ENCODE data around the gene HK3.

The HK3 gene

DNA sequence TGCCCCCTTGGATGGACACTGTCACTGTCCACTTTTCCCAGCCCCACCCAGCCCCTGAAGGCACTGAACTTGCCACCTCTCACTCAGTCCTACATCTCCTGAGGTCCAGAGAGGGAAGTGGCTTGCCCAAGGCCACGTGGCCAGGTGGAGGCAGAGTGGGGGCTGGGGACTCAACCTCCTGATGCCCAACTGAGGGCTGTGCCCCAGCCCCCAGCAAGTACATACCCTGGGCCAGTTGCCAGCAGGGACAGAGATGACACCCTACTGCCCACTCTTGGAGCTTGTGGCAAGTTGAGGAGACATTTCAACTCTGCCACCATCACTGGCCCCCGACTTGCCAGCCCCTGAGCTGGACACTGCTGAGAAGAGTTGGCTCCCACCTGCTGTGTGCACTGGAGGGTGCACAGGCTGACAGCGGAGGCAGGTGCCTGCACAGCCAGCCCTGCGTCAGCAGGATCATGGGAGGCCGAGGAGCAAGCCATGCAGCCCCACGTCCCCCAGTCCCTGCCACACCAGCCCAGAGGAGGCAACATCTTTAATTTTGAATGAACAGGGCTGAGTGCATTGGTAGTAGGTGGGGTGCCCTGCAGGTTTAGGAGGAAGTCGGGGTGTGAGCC is 49.4 kb downstream of the HK3 start:
- DNase-seq (ENCODE audit: low spot score): no peak

DNA sequence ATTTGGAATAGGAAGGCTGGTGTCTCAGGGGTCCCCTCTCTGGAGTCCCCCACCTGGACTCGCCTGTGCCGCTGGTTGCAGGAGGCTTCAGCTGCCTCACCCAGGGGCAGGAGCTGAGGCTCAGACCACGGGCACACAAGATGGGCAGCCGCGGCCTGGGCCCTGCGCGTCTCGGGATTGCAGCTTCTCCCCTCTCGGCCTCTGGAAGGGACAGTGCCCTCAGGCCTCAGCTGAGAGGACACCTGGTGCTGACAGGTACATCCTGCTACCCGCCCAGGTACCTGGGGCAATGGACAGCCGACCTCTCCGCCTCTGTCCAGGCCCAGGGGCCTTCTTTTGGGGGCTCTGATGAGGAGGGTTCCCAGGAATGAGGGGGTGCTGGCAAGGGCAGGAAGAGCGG is 50.5 kb downstream of the HK3 start:
- no peak for DNase-seq (ENCODE audit: low spot score)

DNA sequence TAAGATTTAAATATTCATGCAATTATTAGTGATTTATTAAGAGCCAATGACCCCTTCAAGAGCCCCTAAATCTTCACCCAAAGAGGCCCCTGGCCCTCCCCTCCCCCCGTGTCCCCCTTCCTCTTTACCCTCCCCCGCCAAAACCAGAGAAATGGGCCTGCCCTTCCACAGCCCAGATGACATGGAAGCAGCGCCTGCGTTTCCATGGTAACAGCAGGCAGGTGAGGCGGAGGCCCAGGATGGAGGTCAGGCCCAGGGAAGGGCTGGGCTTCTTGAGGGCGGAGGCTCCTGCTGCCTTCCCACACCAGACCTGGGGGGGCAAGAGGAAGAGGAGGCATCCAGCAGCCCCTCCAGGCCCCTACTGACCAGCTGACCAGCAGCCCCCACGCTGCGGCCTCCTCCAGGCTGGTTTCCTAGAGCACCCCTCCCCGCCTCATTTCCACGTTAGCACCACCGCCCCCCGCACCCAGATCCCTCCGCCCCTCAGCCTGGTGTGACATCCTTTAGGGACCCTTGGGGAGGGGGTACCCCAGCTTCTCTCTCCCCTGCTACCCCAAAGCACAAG is 51.3 kb downstream of the HK3 start:
- DNase-seq (ENCODE audit: low spot score): no peak

DNA sequence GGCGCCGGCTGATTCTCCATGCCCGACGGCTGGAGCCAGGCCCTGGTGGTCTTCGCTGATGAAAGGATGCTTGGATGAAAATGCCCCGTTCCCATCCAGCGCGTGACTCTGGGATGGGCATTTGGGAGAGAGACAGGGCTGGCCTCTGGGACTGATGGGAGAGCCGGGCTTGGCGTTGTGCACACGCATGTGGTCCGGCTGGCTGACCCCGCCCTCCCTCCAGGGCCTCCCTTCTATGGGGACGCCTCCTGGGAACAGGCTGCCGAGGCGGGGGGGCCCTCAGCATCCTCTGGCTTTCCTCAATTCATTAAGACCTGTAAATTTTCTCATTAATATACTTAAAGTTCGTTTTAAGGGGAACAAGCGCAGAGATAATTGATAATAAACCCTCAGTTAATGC is 52.0 kb downstream of the HK3 start:
- DNase-seq (ENCODE audit: low spot score): no peak

DNA sequence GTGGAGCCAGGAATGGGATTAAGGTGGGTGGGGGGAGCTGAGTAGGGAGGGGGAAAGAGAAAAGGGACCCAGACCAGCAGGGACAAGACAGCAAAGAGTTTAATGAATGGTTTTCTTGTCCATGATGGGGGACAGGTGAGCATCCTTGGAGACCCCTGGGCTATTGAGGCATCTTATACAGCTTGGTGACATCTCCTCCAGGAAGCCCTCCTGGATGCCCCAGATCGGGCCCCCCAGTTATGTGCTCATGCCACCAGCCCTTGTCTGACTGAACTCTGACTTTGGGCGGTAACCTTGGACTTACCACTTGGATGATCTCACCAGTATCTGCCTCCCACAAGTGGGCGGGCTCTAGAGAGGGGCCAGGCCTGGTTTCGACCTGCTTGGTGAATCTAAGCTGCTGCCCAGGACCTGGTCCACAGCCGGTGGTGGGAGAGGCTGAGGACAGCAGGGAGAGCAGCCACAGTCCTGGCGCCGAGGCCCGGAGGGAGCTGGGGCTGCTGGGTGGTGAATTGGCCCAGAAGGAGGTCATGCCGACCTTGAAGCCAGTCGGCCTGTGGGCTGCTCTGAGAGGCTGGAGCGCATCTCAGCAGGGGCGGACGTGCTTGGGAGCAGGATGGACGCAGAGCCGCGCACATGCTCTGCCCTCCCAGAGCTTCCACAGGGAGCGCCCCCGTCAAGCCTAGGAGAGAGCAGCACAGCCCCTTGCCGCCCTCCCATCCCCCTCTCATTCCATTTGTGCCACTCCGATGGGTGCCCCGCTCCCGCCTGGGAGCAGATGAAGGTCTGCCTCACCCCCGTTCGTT is 52.6 kb downstream of the HK3 start:
- no peak for DNase-seq (ENCODE audit: low spot score)

DNA sequence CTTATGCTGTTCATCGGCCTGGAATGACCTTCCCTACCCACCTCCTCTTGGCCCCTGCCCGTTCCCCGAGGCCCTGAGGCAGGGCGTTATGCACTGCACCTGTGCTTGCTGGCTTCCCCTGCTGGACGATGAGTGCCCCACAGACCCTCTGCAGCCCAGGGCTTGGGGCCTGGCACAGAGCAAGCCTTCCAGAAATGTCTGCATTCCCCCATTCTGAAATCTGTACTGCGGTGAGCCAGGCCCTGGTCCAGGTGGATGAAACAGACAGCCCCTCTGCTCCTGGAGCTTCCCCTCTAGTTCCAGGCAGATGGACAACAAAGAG is 53.8 kb downstream of the HK3 start:
- DNase-seq (ENCODE audit: low spot score): no peak

DNA sequence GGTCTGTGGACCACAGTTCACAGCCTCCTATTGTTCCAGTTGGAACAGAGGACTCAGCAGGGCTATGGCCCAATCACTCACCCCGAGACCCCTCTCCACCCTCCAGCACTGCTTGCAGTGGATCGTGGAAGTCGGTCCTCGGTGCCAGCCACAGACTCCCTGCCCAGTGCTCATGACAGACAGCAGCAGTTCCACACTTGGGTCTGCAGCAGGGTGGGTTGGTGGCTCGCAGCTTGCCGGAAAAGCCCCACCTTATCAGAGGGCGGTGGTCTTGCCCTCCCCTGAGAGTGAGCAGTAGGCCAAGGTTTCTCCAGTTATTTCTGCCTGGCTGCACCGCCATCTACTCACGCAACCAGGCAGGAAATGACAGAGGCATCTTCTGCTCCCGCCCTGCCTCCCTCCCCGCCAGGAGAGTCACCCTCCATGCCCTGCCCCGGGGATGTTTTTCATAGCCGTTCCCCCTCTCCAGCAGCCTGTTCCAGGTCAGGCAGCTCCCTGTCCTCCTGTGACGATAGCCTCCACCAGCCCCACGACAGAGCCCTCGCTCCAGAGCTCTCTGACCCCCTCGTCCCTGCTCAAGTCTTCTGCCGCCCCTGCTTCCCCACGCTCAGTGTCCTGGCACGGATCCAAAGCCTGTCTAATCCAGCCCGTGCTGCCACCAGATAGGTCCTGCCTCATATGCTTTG is 54.3 kb downstream of the HK3 start:
- no peak for DNase-seq (ENCODE audit: low spot score)

DNA sequence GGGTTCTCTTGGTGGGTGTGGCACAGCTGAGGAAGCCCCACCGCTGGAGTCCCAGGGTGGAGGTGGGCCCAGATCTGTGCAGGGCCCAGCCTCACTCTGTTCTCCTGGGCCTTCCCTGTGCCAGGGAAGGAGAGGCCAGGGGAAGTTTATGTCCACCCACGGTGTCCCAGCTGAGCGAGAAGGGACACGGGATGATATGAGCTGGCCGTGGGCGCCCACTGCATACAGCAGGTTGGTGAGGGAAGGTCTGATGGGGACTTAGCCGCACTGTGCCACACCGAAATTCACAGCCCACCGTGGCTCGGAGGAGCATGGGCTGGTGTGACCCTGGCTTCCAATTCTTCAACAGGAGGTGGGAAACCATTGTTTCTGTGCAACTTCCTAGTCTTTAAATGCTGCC is 54.9 kb downstream of the HK3 start:
- no peak for DNase-seq (ENCODE audit: low spot score)

DNA sequence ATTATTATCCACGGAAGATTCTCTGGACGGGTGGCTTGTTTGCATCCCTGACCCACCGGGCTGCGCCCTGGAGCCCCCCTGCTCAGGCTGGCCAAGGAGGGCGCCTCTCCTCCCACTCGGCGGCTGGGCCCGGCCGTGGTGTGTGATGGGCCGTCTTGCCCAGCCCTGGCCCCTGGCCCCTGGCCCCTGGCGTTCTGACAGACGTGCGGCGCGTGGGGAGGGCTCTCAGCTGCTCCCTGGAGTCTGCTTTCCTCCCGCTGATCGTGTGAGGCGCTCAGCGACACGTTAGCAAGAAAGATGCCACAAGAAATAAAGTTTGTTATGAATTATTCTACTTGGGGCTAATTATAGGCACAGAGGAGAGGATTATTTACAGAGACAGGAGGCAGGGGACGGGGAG is 55.5 kb downstream of the HK3 start:
- no peak for DNase-seq (ENCODE audit: low spot score)

DNA sequence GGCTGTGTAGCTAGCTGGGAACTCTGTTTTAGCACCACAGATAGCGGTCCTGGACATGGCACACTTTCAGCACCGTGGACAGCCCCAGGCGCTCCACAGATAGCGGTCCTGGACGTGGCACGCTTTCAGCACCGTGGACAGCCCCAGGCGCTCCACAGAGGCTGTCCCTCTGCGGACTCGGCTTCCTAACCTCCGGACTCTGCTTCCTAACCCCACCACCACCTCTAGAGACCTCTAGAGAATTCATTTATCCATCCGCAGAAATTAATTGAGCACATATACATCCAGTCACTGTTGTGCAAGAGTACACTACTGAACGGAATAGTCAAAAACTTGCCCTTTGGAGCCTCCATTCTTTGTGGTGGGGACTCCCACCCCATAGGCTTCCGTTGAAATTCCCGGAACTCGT is 61.4 kb downstream of the HK3 start:
- DNase-seq (ENCODE audit: low spot score): peak; percentile 69

DNA sequence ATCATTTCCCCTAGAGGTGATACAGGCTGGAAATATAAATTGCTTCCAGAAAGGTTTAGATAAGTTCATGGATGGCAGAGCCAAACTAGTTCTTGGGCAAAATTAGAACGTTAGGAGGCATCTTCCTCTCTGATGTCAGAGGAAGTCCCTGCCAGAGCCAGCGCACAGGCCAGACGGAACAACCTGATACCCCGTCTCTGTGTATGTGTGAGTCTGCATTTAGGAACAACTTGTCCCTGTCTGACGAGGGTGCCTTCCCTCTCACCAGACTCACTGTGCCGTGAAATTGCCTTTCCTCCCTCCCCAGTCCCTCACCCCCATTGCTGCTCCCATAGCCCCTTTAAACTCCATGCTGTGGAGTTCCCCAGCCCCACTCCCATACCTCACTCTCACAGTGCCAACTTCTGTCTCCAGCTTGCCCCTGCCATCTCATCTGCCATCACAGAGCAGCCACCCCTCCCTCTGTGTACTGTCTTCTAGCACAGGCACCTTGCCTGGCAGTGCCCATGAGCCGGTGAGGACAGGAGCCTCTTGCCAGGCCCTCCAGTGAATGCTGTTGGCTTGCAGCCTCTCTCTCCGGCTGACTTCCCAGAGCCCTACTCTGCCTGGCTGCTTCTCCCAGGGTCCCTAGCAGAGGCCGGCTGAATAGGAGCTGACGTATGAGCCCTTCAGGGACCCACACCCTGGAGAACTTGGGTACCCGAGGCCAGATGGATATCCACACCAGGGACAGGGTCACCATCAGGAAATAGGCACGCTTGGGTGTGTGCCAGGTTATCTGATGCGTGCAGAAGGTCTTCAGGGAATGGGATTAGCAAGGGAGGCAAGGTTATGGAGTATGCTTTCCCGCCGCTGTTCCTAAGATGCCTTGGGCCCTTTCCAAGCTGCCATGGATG is 62.1 kb downstream of the HK3 start:
- DNase-seq (ENCODE audit: low spot score): no peak

DNA sequence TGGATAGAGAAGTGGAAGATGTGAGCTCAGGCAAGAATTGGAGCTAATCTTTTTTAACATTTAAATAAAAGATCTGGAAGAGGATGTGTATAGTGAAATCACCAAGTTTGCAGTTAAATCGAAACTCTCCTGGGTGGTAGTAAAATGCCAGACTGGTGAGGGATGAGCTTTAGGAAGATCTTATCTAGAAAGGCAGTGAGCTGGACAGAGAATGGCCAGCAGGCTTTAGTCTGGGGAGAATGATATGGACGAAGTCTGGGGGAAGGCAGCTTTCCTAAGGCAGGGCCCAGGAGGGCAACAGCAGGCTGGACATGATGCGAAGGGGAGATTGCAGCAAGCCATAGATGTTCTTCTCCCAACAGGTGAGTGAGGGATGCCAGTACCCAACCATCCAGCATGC is 63.2 kb downstream of the HK3 start:
- DNase-seq (ENCODE audit: low spot score): no peak

DNA sequence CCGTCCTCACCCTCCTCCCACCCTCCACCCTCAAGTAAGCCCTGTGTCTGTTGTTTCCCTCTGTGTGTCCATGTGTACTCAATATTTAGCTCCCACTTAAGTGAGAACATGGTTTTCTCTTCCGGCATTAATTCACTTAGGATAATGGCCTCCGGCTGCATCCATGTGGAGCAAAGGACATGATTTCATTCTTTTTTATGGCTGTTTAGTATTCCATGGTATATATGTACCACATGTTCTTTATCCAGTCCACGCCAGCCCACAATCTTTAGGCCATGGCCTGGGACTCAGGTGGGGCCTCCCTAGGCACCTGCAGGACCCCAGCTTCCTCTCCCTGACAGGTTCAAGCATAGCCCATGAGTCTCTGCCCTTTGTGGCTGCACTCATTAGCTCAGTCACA is 65.9 kb downstream of the HK3 start:
- no peak for DNase-seq (ENCODE audit: low spot score)

DNA sequence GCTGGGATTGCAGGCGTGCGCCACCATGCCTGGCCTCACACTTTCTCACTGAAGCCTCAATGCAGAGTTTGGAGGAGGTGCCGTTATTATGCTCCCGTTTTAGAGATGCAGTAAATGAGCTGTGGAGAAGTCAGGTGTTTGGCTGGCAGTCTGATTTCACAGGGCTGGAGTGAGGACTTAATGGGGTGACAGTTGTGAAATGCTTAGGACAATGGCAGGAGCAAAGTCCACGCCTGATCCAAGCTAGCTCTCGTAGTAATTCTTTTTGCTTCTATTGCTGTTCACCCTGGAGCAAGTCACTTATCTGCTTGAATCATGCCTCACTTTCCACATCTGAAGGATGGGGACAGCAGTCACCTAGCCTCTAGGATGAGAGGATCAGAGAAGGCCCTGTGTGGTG is 67.0 kb downstream of the HK3 start:
- no peak for DNase-seq (ENCODE audit: low spot score)

DNA sequence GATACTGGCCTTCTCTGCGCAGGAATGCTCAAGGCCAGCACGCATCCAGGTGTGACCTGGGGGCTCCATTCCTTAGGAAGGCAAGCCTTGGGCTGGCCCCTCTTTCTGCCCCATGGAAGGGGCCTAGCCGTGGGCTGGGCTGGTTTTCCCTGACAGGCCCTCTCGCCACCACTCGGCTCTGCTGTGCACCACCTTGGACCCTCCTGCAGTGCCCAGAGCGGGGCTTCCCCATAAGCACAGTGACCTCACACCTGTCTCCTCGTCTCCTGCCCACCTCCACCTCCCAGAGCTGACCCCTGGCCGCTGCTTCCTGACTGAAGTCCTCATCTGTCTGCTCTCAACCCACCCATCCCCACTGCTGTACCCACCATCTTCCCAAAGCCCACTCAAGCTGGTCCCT is 67.7 kb downstream of the HK3 start:
- DNase-seq (ENCODE audit: low spot score): no peak

DNA sequence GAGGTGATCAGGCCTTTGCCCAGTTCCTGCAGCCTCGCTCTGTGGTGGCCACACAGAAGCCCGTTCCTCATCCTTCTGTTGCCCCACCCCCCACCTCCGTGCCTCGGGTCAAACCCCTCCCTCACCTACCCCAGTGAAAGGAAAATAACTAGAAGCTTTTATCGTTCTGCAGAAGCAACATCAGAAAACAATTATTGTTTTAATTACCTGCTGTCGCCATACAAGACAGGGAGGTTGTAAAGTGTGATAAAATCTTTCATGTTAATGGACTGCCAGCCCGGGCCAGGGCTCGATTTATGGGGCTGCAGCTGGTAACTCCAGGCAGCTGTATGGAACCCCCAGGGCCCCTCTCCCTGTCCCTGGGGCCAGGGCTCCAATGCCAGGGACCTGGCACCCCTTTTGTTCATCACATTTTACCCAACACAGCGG is 68.1 kb downstream of the HK3 start:
- DNase-seq (ENCODE audit: low spot score): no peak

Data from globus pallidus (tissue), 1 donor.